GM21423 (cell line): ENCODE measurements around the gene SDR42E1.

Experiments used
- ATAC-seq: cut with Tn5 transposase; IDR thresholded peaks from one replicate; pipeline ENCODE4 v1.9.1; 2021; ENCODE audit warnings: mild to moderate bottlenecking, moderate library complexity; ENCODE audit not compliant: unreplicated experiment

The SDR42E1 gene

GRCh38 chr16:81942007-81942601, 69.2 kb downstream of the SDR42E1 start:
- ATAC-seq, result no peak

GRCh38 chr16:81940781-81941560, 70.3 kb downstream of the SDR42E1 start:
- no peak for ATAC-seq

- ATAC-seq, result no peak
Measured at GRCh38 chr16:81939164-81940056, 71.9 kb downstream of the SDR42E1 start.
